ENCODE results near the gene DENND4C.
"Not testable (repeated sequence)": the region's sequence is repeated elsewhere in the genome, so short reads cannot be mapped to it uniquely, and the experiment has no call there.

The DENND4C gene

GRCh38 chr9:19378164-19378563, 147.7 kb downstream of the DENND4C start:
- DNase-seq: no peak

GRCh38 chr9:19378647-19379046, 148.2 kb downstream of the DENND4C start:
- DNase-seq: no peak

GRCh38 chr9:19379283-19379682, 148.8 kb downstream of the DENND4C start:
- DNase-seq: no peak

GRCh38 chr9:19379697-19380046, 149.2 kb downstream of the DENND4C start:
- DNase-seq: no peak

- no peak for DNase-seq
These were observed 150.3 kb downstream of the DENND4C start for GRCh38 chr9:19380826-19381075.

GRCh38 chr9:19381656-19382055, 151.2 kb downstream of the DENND4C start:
- no peak for DNase-seq

- not testable (repeated sequence) for DNase-seq
These were observed 154.7 kb downstream of the DENND4C start for GRCh38 chr9:19385212-19385611.

GRCh38 chr9:19385786-19386501, 155.5 kb downstream of the DENND4C start:
- DNase-seq: no peak

GRCh38 chr9:19386502-19387044, 156.1 kb downstream of the DENND4C start:
- DNase-seq: no peak

GRCh38 chr9:19387317-19387716, 156.8 kb downstream of the DENND4C start:
- no peak for DNase-seq

GRCh38 chr9:19389539-19389938, 159.0 kb downstream of the DENND4C start:
- not testable (repeated sequence) for DNase-seq

- DNase-seq: no peak
These were observed 167.4 kb downstream of the DENND4C start for GRCh38 chr9:19397845-19398244.

GRCh38 chr9:19403231-19403630, 172.7 kb downstream of the DENND4C start:
- DNase-seq: not testable (repeated sequence)

- DNase-seq: no peak
These were observed 174.0 kb downstream of the DENND4C start for GRCh38 chr9:19404283-19405075.

GRCh38 chr9:19405771-19406170, 175.3 kb downstream of the DENND4C start:
- no peak for DNase-seq

- DNase-seq: peak; percentile 14
These were observed 177.8 kb downstream of the DENND4C start for GRCh38 chr9:19408316-19408692.

- DNase-seq: peak; percentile 92
These were observed 178.4 kb downstream of the DENND4C start, which contains the start of gene ACER2 for GRCh38 chr9:19408693-19409400. Gene ACER2 (plus strand): TSS chr9:19409009. CDS start chr9:19409085, 76 bp downstream.

- DNase-seq: no peak
These were observed 179.1 kb downstream of the DENND4C start for GRCh38 chr9:19409401-19410194.

GRCh38 chr9:19410195-19410503, 179.7 kb downstream of the DENND4C start:
- no peak for DNase-seq

- DNase-seq: no peak
These were observed 180.1 kb downstream of the DENND4C start for GRCh38 chr9:19410594-19410993.

GRCh38 chr9:19411316-19411715, 180.8 kb downstream of the DENND4C start:
- no peak for DNase-seq

- not testable (repeated sequence) for DNase-seq
These were observed 183.0 kb downstream of the DENND4C start for GRCh38 chr9:19413456-19413855.

- no peak for DNase-seq
These were observed 185.7 kb downstream of the DENND4C start for GRCh38 chr9:19416143-19416542.

All from activated CD4-positive, alpha-beta T cell treated with anti-CD3 and anti-CD28 coated beads for 1 hour (primary cell).